ENCODE results near the gene NBEA.

DNA sequence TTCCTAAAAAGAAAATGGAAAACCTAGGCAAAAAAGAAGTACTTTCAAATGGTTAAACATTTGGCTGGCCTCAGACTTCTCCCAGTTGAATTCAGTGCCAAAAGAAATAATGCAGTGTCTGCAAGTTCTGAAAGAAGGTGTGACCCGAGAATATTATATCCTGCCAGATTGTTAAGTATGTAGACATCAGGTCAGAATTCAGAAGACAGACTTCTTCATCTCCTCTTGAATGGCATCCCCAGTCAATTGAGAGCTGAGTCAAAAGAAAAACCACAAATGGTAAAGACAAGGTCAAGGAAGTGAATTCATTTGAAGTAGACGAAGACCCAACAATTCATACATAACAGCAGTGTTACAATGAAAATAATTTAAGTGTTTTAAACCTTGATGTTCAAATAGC, 194.5 kb downstream of the NBEA start:
- no peak for TF ChIP-seq ZNF791 (tag by site-specific recombination; IDR thresholded peaks at IDR 0.05)
- no peak for TF ChIP-seq ZNF132 (tag by site-specific recombination; IDR thresholded peaks at IDR 0.05; ENCODE audit: borderline replicate concordance)
- TF ChIP-seq, protein P1, sequence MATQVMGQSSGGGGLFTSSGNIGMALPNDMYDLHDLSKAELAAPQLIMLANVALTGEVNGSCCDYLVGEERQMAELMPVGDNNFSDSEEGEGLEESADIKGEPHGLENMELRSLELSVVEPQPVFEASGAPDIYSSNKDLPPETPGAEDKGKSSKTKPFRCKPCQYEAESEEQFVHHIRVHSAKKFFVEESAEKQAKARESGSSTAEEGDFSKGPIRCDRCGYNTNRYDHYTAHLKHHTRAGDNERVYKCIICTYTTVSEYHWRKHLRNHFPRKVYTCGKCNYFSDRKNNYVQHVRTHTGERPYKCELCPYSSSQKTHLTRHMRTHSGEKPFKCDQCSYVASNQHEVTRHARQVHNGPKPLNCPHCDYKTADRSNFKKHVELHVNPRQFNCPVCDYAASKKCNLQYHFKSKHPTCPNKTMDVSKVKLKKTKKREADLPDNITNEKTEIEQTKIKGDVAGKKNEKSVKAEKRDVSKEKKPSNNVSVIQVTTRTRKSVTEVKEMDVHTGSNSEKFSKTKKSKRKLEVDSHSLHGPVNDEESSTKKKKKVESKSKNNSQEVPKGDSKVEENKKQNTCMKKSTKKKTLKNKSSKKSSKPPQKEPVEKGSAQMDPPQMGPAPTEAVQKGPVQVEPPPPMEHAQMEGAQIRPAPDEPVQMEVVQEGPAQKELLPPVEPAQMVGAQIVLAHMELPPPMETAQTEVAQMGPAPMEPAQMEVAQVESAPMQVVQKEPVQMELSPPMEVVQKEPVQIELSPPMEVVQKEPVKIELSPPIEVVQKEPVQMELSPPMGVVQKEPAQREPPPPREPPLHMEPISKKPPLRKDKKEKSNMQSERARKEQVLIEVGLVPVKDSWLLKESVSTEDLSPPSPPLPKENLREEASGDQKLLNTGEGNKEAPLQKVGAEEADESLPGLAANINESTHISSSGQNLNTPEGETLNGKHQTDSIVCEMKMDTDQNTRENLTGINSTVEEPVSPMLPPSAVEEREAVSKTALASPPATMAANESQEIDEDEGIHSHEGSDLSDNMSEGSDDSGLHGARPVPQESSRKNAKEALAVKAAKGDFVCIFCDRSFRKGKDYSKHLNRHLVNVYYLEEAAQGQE (tag by site-specific recombination; IDR thresholded peaks at IDR 0.05): no peak
- TF ChIP-seq, protein P2, sequence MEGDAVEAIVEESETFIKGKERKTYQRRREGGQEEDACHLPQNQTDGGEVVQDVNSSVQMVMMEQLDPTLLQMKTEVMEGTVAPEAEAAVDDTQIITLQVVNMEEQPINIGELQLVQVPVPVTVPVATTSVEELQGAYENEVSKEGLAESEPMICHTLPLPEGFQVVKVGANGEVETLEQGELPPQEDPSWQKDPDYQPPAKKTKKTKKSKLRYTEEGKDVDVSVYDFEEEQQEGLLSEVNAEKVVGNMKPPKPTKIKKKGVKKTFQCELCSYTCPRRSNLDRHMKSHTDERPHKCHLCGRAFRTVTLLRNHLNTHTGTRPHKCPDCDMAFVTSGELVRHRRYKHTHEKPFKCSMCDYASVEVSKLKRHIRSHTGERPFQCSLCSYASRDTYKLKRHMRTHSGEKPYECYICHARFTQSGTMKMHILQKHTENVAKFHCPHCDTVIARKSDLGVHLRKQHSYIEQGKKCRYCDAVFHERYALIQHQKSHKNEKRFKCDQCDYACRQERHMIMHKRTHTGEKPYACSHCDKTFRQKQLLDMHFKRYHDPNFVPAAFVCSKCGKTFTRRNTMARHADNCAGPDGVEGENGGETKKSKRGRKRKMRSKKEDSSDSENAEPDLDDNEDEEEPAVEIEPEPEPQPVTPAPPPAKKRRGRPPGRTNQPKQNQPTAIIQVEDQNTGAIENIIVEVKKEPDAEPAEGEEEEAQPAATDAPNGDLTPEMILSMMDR (tag by site-specific recombination; IDR thresholded peaks at IDR 0.05): no peak
- TF ChIP-seq KLF16 (tag by site-specific recombination; IDR thresholded peaks at IDR 0.05): no peak
